Measurements from ENCODE around the gene TNFSF13B. TPM values are rescaled to one million over a fixed set of nuclear protein-coding genes. Genes with fewer than 3 reads are reported as not detected.

TNFSF13B gene
- total and polyA plus RNA-seq, 3 donors from 2014 or later, result 2.5 to 3.7 TPM; not detected in 1

- Histone ChIP-seq H3K27me3 (no peaks in the 10 kb centered on the region), H3K27ac (no peak overlapping the region), H3K9me3 (no peaks in the 10 kb centered on the region), H3K4me1 (no peaks in the 10 kb centered on the region), H3K4me3 (no peak overlapping the region), H3K36me3 (ENCODE audit: low read depth, missing control alignments) (no peaks in the 10 kb centered on the region)
- intact Hi-C loops (cut with DNase I; ENCODE audit: low total_unique reads), result no loop called here
- 18 to 50% methylated on average over 3 of the region's 3 CpGs for WGBS, 2 donors
- TF ChIP-seq, protein P1, sequence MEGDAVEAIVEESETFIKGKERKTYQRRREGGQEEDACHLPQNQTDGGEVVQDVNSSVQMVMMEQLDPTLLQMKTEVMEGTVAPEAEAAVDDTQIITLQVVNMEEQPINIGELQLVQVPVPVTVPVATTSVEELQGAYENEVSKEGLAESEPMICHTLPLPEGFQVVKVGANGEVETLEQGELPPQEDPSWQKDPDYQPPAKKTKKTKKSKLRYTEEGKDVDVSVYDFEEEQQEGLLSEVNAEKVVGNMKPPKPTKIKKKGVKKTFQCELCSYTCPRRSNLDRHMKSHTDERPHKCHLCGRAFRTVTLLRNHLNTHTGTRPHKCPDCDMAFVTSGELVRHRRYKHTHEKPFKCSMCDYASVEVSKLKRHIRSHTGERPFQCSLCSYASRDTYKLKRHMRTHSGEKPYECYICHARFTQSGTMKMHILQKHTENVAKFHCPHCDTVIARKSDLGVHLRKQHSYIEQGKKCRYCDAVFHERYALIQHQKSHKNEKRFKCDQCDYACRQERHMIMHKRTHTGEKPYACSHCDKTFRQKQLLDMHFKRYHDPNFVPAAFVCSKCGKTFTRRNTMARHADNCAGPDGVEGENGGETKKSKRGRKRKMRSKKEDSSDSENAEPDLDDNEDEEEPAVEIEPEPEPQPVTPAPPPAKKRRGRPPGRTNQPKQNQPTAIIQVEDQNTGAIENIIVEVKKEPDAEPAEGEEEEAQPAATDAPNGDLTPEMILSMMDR (IDR thresholded peaks at IDR 0.05), result no peak
- no peak for TF ChIP-seq POLR2A (IDR thresholded peaks at IDR 0.05)
- DNase-seq, result no peak
These were observed 83.1 kb downstream of the TNFSF13B start for GRCh38 chr13:108352599-108352998.

GRCh38 chr13:108357228-108357627, 87.7 kb downstream of the TNFSF13B start:
- no peaks in the 10 kb centered on the region for H3K9me3 ChIP-seq
- 90% methylated on average over 3 of the region's 3 CpGs for WGBS, 2 donors

More at GRCh38 chr13:108357228-108357627, 87.7 kb downstream of the TNFSF13B start:
- H3K27me3 ChIP-seq, result no peaks in the 10 kb centered on the region
- intact Hi-C loops (cut with DNase I; ENCODE audit: low total_unique reads), result no loop called here
- DNase-seq, result no peak
- no peak overlapping the region for H3K27ac ChIP-seq
- TF ChIP-seq, protein P1 (IDR thresholded peaks at IDR 0.05), result no peak
- no peak for TF ChIP-seq POLR2A (IDR thresholded peaks at IDR 0.05)
- no peaks in the 10 kb centered on the region for H3K36me3 ChIP-seq (ENCODE audit: low read depth, missing control alignments)
- no peak overlapping the region for H3K4me3 ChIP-seq
- no peaks in the 10 kb centered on the region for H3K4me1 ChIP-seq

Small RNAs within 50 kb of the gene (small RNA-seq; reads per million reads assigned to genes)
- gene RNA5SP39, result 0 reads per million in 2 donors

Other genes starting within 250 kb of the TNFSF13B start
- 10 to 100 TPM; 11.0 to 16.3 TPM for gene LIG4, start 54.2 kb upstream of the TNFSF13B start, total RNA-seq
- 10.1 TPM for gene LIG4, start 54.2 kb upstream of the TNFSF13B start, polyA plus RNA-seq (ENCODE audit: insufficient read depth, low read depth, low replicate concordance)
- gene ABHD13, start 51.3 kb upstream of the TNFSF13B start, total RNA-seq, result 1 to 10 TPM; 6.5 to 7.4 TPM
- gene ABHD13, start 51.3 kb upstream of the TNFSF13B start, polyA plus RNA-seq (ENCODE audit: insufficient read depth, low read depth, low replicate concordance), result 7.3 TPM